Activated naive CD8-positive, alpha-beta T cell (primary cell): ENCODE measurements around the gene TBC1D22A.
A peak's percentile ranks its signal among the peaks of the same experiment; 100 is the strongest.

Experiments
- H3K27ac Mint-ChIP-seq: one replicate; pipeline ENCODE4 v1.8.0; 2021; ENCODE audit warnings: mixed read lengths
- H3K27me3 Mint-ChIP-seq: one replicate; pipeline ENCODE4 v1.8.0; 2021; ENCODE audit warnings: mixed read lengths
- H3K36me3 Mint-ChIP-seq: one replicate; pipeline ENCODE4 v1.8.0; 2021; ENCODE audit warnings: mixed read lengths
- H3K4me1 Mint-ChIP-seq: one replicate; pipeline ENCODE4 v1.8.0; 2021; ENCODE audit warnings: low read depth, mixed read lengths
- H3K4me3 Mint-ChIP-seq: one replicate; pipeline ENCODE4 v1.8.0; 2021; ENCODE audit warnings: mild to moderate bottlenecking, mixed read lengths
- H3K9me3 Mint-ChIP-seq: one replicate; pipeline ENCODE4 v1.8.0; 2021; ENCODE audit warnings: low read depth, mixed read lengths

Gene TBC1D22A

GRCh38 chr22:46878191-46878948, 115.9 kb downstream of the TBC1D22A start:
- Mint-ChIP-seq H3K27ac (peak overlapping the region; percentile 30), H3K27me3 (no peaks in the 10 kb centered on the region), H3K4me3 (no peak overlapping the region), H3K36me3 (peaks cover 7% of the 10 kb centered on the region), H3K4me1 (peaks cover 28% of the 10 kb centered on the region), H3K9me3 (no peaks in the 10 kb centered on the region)

- Mint-ChIP-seq H3K27me3 (no peaks in the 10 kb centered on the region), H3K4me1 (peaks cover 26% of the 10 kb centered on the region), H3K36me3 (peaks cover 7% of the 10 kb centered on the region), H3K4me3 (no peak overlapping the region), H3K27ac (no peak overlapping the region), H3K9me3 (no peaks in the 10 kb centered on the region)
These were observed 116.6 kb downstream of the TBC1D22A start for GRCh38 chr22:46879083-46879482.

- Mint-ChIP-seq H3K27ac (no peak overlapping the region), H3K36me3 (peaks cover 7% of the 10 kb centered on the region), H3K4me3 (no peak overlapping the region), H3K9me3 (no peaks in the 10 kb centered on the region), H3K27me3 (no peaks in the 10 kb centered on the region), H3K4me1 (peaks cover 23% of the 10 kb centered on the region)
These were observed 119.1 kb downstream of the TBC1D22A start for GRCh38 chr22:46881373-46882118.

- Mint-ChIP-seq H3K27ac (no peak overlapping the region), H3K36me3 (peaks cover 7% of the 10 kb centered on the region), H3K4me3 (no peak overlapping the region), H3K9me3 (no peaks in the 10 kb centered on the region), H3K4me1 (peaks cover 12% of the 10 kb centered on the region), H3K27me3 (no peaks in the 10 kb centered on the region)
These were observed 120.9 kb downstream of the TBC1D22A start for GRCh38 chr22:46883092-46883910.

- H3K27ac Mint-ChIP-seq, result no peak overlapping the region
- no peaks in the 10 kb centered on the region for H3K9me3 Mint-ChIP-seq
- peaks cover 7% of the 10 kb centered on the region for H3K36me3 Mint-ChIP-seq
- no peaks in the 10 kb centered on the region for H3K27me3 Mint-ChIP-seq
- peaks cover 9% of the 10 kb centered on the region for H3K4me1 Mint-ChIP-seq
- H3K4me3 Mint-ChIP-seq, result no peak overlapping the region
These were observed 121.9 kb downstream of the TBC1D22A start for GRCh38 chr22:46884365-46884764.

GRCh38 chr22:46887978-46888377, 125.5 kb downstream of the TBC1D22A start:
- no peak overlapping the region for H3K27ac Mint-ChIP-seq
- H3K36me3 Mint-ChIP-seq, result peaks cover 5% of the 10 kb centered on the region

GRCh38 chr22:46890819-46891218, 128.4 kb downstream of the TBC1D22A start:
- Mint-ChIP-seq H3K27ac (no peak overlapping the region), H3K4me3 (no peak overlapping the region), H3K9me3 (no peaks in the 10 kb centered on the region), H3K27me3 (no peaks in the 10 kb centered on the region), H3K4me1 (peaks cover 2% of the 10 kb centered on the region), H3K36me3 (peaks cover 2% of the 10 kb centered on the region)

More at GRCh38 chr22:46887978-46888377, 125.5 kb downstream of the TBC1D22A start:
- H3K9me3 Mint-ChIP-seq, result no peaks in the 10 kb centered on the region
- no peaks in the 10 kb centered on the region for H3K27me3 Mint-ChIP-seq
- H3K4me1 Mint-ChIP-seq, result peaks cover 5% of the 10 kb centered on the region
- no peak overlapping the region for H3K4me3 Mint-ChIP-seq

GRCh38 chr22:46891382-46891951, 129.0 kb downstream of the TBC1D22A start:
- H3K4me3 Mint-ChIP-seq, result no peak overlapping the region
- H3K9me3 Mint-ChIP-seq, result no peaks in the 10 kb centered on the region
- H3K27me3 Mint-ChIP-seq, result no peaks in the 10 kb centered on the region
- H3K4me1 Mint-ChIP-seq, result peaks cover under 1% of the 10 kb centered on the region
- peaks cover 8% of the 10 kb centered on the region for H3K36me3 Mint-ChIP-seq
- no peak overlapping the region for H3K27ac Mint-ChIP-seq

GRCh38 chr22:46892866-46893265, 130.4 kb downstream of the TBC1D22A start:
- H3K9me3 Mint-ChIP-seq, result no peaks in the 10 kb centered on the region
- H3K4me1 Mint-ChIP-seq, result no peaks in the 10 kb centered on the region
- no peak overlapping the region for H3K4me3 Mint-ChIP-seq
- peaks cover 5% of the 10 kb centered on the region for H3K36me3 Mint-ChIP-seq
- H3K27me3 Mint-ChIP-seq, result no peaks in the 10 kb centered on the region
- H3K27ac Mint-ChIP-seq, result no peak overlapping the region

GRCh38 chr22:46893281-46894020, 131.0 kb downstream of the TBC1D22A start:
- Mint-ChIP-seq H3K9me3 (no peaks in the 10 kb centered on the region), H3K36me3 (peaks cover 8% of the 10 kb centered on the region), H3K4me1 (no peaks in the 10 kb centered on the region), H3K4me3 (no peak overlapping the region), H3K27me3 (no peaks in the 10 kb centered on the region), H3K27ac (no peak overlapping the region)

GRCh38 chr22:46894081-46894671, 131.7 kb downstream of the TBC1D22A start:
- no peak overlapping the region for H3K27ac Mint-ChIP-seq
- no peaks in the 10 kb centered on the region for H3K27me3 Mint-ChIP-seq
- H3K36me3 Mint-ChIP-seq, result peaks cover 12% of the 10 kb centered on the region
- no peaks in the 10 kb centered on the region for H3K4me1 Mint-ChIP-seq
- H3K4me3 Mint-ChIP-seq, result no peak overlapping the region
- H3K9me3 Mint-ChIP-seq, result no peaks in the 10 kb centered on the region

- Mint-ChIP-seq H3K9me3 (no peaks in the 10 kb centered on the region), H3K4me3 (no peak overlapping the region), H3K36me3 (peaks cover 12% of the 10 kb centered on the region), H3K4me1 (no peaks in the 10 kb centered on the region), H3K27me3 (no peaks in the 10 kb centered on the region), H3K27ac (no peak overlapping the region)
These were observed 132.6 kb downstream of the TBC1D22A start for GRCh38 chr22:46894851-46895640.

GRCh38 chr22:46895753-46896152, 133.3 kb downstream of the TBC1D22A start:
- no peaks in the 10 kb centered on the region for H3K27me3 Mint-ChIP-seq

More at GRCh38 chr22:46895753-46896152, 133.3 kb downstream of the TBC1D22A start:
- Mint-ChIP-seq H3K4me3 (no peak overlapping the region), H3K4me1 (peaks cover 5% of the 10 kb centered on the region), H3K27ac (no peak overlapping the region), H3K36me3 (peaks cover 15% of the 10 kb centered on the region), H3K9me3 (no peaks in the 10 kb centered on the region)
